ENCODE measurements around the gene CASKIN2. TPM values are rescaled to one million over a fixed set of nuclear protein-coding genes. Genes with fewer than 3 reads are reported as not detected.

Gene CASKIN2
- total RNA-seq, 1 donor from 2014 or later = 34.3 TPM

DNA sequence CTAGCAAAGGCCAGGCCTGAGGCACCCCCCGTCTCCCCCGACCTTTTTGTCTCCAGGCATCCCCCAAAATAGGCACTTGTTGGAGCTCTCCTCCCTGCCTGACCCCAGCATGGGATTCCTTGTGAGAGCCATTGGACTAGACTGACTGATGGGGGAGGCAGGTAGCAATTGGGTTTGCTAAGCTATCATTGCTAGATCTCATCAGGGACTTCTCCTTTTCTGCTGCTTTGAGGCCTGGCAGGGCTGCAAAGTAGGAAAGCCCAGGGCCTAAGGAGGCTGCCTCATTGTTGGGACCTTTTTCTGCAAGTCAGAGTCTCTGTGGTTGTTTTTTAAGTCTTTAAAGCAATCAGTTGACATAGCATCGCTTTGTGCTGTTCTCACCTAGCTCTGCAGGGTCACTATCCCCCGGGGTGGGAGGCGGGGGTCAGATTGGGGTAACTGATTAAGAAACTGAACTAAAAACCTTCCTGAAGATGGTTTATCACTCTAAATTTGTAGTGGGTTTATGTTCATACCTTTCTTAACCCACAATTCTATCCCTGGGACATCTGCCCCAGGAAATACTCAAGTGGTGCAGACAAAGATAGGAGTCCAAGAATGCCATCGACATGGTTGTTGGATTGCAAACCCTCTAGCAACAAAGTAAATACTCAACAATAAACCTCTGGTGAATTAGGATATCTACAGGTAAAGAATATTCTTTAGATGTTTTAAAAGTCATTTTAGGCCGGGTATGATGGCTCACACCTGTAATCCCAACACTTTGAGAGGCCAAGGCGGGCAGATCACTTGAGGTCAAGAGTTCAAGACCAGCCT lies 38.2 kb upstream of the CASKIN2 start:
- intact Hi-C loops (cut with micrococcal nuclease) = no loop called here
- no peaks in the 10 kb centered on the region for H3K27me3 ChIP-seq (ENCODE audit: low read depth)
- H3K4me3 ChIP-seq = no peak overlapping the region
- TF ChIP-seq, protein P1, sequence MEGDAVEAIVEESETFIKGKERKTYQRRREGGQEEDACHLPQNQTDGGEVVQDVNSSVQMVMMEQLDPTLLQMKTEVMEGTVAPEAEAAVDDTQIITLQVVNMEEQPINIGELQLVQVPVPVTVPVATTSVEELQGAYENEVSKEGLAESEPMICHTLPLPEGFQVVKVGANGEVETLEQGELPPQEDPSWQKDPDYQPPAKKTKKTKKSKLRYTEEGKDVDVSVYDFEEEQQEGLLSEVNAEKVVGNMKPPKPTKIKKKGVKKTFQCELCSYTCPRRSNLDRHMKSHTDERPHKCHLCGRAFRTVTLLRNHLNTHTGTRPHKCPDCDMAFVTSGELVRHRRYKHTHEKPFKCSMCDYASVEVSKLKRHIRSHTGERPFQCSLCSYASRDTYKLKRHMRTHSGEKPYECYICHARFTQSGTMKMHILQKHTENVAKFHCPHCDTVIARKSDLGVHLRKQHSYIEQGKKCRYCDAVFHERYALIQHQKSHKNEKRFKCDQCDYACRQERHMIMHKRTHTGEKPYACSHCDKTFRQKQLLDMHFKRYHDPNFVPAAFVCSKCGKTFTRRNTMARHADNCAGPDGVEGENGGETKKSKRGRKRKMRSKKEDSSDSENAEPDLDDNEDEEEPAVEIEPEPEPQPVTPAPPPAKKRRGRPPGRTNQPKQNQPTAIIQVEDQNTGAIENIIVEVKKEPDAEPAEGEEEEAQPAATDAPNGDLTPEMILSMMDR (IDR thresholded peaks at IDR 0.05; ENCODE audit: borderline replicate concordance) = no peak
- H3K36me3 ChIP-seq = no peaks in the 10 kb centered on the region
- no peaks in the 10 kb centered on the region for H3K9me3 ChIP-seq (replicated peaks)
- DNase-seq = no peak
- H3K4me1 ChIP-seq = peaks cover 7% of the 10 kb centered on the region
- H3K27ac ChIP-seq (replicated peaks) = no peak overlapping the region

DNA sequence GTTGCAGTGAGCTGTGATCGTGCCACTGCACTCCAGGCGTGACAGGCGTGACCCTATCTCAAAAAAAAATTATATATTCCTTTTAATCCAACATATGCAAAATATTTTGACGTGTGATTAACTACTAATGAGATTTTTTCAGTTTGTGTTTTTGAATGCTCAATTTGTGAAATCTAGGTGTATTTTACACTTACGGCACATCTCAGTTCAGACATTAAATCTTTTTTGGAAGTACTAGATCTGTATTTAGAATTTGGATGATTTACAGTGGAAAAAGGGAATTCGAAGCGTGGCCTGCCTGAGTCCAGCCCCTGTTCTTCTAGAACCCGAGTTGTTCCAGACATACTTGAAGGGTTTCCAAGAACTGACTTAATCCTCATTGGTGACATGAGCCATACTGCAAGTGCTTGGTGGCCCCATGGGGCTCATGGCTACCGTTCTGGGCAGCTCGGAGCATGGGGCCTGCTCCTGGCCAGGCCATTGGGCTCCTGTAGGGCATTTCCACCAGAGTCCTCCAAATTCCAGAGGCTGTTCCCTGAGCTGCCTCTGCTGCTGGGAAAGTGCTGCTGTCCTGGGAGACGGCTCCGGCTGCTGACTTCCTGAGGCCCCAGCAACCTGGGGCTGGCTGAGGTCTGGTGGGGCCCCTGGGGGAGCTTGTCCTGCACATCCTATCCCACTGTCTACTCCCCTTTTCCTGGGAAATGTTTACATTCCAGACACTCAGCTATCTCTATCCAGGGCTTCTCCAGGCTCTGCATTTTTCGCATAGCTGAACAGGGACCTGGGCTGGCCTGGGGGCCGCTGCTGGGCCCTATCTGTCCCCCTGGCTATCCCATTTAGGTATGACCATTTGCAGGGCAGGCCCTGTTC lies 37.3 kb upstream of the CASKIN2 start:
- Histone ChIP-seq H3K4me3 (no peak overlapping the region), H3K9me3 (replicated peaks) (no peaks in the 10 kb centered on the region), H3K27ac (replicated peaks) (no peak overlapping the region), H3K4me1 (peaks cover 7% of the 10 kb centered on the region), H3K36me3 (no peaks in the 10 kb centered on the region), H3K27me3 (ENCODE audit: low read depth) (no peaks in the 10 kb centered on the region)
- DNase-seq = no peak
- TF ChIP-seq, protein P1 (IDR thresholded peaks at IDR 0.05; ENCODE audit: borderline replicate concordance) = no peak
- intact Hi-C loops (cut with micrococcal nuclease) = no loop called here

DNA sequence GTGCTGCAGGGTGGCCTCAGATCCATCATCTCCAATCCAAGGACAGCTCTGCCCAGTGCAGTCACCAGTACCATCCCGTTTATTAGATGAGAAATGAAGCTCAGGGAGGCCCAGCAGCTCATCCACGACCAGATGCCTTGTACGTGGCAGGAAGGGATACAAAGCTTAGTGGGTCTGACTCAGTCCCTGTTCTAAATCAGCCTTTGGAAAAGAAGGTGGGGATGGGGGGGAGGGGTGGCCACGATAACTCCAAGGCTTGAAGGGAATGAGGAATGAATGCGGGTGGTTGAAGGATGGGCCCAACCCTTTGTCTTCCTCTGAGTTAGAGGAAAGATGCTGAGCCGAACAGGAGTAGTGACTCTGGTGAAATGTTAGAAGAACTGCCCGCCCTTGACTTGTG lies 35.9 kb upstream of the CASKIN2 start:
- Histone ChIP-seq H3K9me3 (replicated peaks) (no peaks in the 10 kb centered on the region), H3K4me1 (peaks cover 7% of the 10 kb centered on the region), H3K36me3 (no peaks in the 10 kb centered on the region), H3K27ac (replicated peaks) (no peak overlapping the region), H3K4me3 (no peak overlapping the region), H3K27me3 (ENCODE audit: low read depth) (no peaks in the 10 kb centered on the region)
- TF ChIP-seq, protein P1 (IDR thresholded peaks at IDR 0.05; ENCODE audit: borderline replicate concordance) = no peak
- no peak for DNase-seq
- intact Hi-C loops (cut with micrococcal nuclease) = no loop called here

DNA sequence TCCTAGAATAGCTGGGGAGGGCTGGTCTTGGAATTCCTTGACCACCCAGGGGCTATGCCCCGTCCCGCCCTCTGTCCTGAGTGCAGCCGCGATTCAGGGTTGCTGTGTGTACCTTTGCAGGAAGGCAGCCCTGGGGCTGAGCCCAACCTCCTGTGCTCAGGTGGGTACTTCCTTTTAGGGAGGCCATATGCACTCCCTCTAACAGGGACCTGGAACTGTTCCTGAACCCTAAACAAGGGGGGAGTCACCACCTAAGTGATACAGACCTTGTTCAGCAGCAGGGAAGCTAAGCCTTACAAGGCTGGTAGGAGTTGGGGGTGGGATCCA lies 34.8 kb upstream of the CASKIN2 start:
- Histone ChIP-seq H3K36me3 (no peaks in the 10 kb centered on the region), H3K4me1 (peaks cover 7% of the 10 kb centered on the region), H3K9me3 (replicated peaks) (no peaks in the 10 kb centered on the region), H3K27me3 (ENCODE audit: low read depth) (no peaks in the 10 kb centered on the region), H3K4me3 (no peak overlapping the region), H3K27ac (replicated peaks) (no peak overlapping the region)
- DNase-seq = no peak
- TF ChIP-seq, protein P1 (IDR thresholded peaks at IDR 0.05; ENCODE audit: borderline replicate concordance) = no peak
- intact Hi-C loops (cut with micrococcal nuclease) = no loop called here

DNA sequence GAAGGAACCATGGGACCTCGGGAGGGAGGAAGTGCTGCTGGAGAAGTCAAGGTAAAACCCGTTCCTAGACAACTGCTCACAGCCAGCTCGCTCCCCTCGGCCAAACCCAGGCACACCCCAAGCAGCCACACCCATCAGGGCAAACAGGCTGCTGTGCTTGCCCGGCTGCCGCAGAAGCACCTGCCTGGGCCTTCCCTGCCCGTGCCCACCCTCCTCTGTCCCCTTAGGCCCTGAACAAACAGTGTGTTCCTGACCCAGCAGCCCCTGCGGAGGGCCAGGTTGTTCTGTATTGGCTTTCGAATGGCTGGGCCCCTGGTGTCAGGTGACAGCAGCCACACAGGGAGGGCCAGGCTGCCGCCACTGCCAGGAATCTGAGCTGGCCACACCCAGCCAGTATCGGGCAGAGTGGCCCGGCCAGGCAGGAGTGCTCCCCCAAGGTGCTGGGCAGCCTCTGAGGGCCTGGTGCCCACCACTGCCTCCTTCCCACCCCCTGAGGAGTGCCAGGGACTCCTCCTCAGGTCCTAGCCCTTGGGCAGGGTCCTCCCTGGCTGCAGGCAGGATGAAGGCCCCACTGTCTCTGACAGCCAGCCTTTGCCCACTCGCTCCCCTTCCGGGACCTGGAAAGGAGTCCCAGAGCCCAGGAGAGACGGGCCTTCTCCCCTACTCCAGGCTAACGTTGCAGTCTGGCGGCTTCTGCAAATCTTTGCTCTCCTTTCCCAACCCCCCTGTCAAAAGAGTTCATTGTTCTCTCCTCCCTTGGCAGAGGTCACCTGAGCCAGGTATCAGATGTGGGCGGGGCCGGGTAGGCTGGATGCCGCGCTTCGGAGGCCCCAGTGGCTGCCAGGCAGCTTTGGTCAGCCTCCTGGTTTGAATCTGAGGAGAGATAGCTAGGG lies 34.2 kb upstream of the CASKIN2 start:
- no peak overlapping the region for H3K27ac ChIP-seq (replicated peaks)

More for the DNA sequence above, 34.2 kb upstream of the CASKIN2 start:
- Histone ChIP-seq H3K36me3 (no peaks in the 10 kb centered on the region), H3K4me3 (no peak overlapping the region), H3K27me3 (ENCODE audit: low read depth) (no peaks in the 10 kb centered on the region), H3K9me3 (replicated peaks) (no peaks in the 10 kb centered on the region), H3K4me1 (peaks cover 7% of the 10 kb centered on the region)
- intact Hi-C loops (cut with micrococcal nuclease) = no loop called here
- TF ChIP-seq, protein P1 (IDR thresholded peaks at IDR 0.05; ENCODE audit: borderline replicate concordance) = no peak
- DNase-seq = no peak
